HG03103 (cell line): ENCODE data around the gene NUDT16L1.
"Not testable (repeated sequence)": the region's sequence is repeated elsewhere in the genome, so short reads cannot be mapped to it uniquely, and the experiment has no call there.

ENCODE experiments used
- ATAC-seq: cut with Tn5 transposase; IDR thresholded peaks from one replicate; pipeline ENCODE4 v1.9.1; 2021; ENCODE audit warnings: low read depth; ENCODE audit not compliant: unreplicated experiment

NUDT16L1 gene

DNA sequence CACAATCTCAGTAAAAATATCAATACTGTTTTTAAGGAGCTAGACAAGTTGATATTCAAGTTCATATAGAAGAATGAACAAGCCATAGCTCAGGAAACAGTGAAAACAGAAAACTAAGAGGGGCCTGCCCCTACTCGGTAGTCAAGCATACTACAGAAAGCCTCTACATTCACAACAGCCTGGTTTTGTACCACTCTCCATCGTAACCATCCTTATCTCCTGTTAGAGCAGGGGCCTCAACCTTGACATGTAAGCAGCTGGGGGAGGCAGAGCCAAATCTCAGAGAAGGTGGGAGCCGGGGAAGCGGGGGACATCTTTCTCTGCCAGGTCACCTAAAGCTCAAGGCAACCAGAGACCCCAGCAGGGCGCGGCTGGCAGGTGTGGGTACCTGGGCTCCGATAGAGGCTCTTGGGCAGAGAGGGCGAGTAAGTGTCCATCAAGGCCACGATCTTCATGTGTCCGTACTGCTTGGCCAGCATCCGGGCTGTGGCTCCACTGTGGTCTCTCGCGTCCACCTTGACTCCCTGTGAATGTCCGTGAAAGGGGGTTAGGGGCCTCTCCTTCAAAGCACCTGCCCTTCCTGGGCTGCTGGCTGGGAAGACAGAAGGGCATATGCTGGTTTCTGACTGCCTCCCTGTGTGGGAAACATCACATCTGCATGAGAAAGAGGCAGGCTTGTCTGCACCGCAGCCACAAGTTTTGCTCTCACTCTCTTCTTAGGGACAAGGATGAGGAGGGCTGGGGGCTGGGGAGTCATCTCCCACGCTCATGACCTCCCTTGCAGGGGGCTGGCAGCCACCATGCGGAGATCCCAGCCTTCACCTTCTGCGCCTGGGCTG, 20.5 kb downstream of the NUDT16L1 start:
- no peak for ATAC-seq

DNA sequence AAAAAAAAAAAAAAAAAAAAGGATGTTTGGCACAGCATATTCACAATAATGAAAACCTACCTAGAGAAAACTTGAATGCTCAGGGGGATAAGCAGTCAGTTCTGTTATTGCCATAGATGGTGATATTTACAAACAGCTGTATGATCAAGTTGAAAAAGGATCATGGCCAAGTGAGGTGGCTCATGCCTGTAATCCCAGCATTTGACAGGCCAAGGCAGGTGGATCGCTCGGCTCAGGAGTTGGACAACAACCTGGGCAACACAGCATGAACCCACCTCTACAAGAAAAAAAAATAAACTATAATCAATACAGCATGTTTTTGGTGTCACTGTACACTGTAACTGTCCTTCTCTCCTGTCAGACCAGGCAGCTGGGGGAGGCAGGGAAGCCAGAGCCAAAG, 21.6 kb downstream of the NUDT16L1 start:
- ATAC-seq: no peak

DNA sequence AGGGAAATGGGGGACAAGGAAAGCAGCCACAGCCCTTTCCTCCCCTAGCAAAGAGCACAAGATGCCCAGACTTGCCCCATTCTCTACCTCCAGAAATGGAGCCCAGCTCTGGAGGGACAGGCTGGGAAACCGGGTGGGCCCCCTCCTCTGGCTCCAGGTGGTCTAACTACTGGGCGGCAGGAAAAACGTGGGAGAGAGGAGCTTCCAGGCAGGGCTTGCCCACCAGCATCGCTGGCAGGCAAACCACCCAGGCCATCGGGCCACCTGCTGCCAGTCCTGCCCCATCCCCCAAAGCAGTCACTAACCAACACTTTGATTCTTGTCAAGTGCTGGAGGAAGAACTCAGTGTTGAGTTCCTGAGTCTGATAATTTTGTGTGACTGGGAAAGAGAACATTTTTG, 25.1 kb downstream of the NUDT16L1 start:
- no peak for ATAC-seq

- ATAC-seq: no peak
These were observed 29.9 kb downstream of the NUDT16L1 start for GRCh38 chr16:4723071-4723767.

DNA sequence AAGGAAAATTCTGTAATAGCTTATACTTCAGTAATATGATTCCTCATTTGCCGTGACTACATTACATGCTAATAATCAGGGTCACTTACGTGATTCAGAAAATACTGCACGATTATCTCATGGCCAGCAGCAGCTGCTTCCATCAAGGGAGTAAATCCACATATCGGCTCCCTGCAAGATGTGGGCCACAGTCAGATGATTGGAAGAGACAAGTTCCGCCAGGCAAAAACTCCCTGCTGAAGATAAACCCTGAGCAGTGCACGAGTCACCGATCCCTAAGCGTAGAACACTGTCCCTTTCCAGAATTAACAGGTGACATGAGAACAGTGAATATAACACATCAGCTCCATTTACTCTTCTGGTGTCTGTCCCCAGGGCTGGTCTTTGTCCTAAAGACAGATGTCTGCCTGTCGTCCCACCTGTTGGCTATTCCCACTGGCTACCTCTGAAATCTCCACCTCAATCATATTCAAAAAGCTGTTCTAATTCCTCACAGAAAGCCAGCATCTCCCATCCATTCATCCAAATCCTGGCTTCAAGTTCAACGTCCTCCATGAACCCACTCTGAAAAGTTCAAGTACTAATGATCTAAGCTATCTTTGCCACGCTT, 31.4 kb downstream of the NUDT16L1 start:
- ATAC-seq: no peak

DNA sequence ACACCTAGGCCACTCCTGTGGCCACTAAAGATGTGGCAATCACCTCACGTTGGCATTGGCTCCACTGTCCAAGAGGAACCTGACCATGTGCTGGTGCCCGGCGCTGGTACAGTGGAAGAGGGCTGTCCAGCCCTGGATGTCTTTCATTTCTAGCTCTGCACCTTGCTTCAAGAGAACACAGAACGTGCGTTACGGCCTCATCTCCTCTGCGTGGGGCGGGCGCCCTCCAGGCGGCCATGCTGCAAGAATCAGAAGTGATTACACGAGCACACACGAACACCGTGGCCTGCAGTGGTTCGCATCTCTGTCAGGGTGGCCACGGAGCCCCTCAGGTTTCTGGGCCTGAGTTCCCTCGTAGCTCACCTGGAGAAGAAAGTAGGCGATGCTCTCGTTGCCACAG, 33.3 kb downstream of the NUDT16L1 start:
- no peak for ATAC-seq

- ATAC-seq: no peak
These were observed 35.3 kb downstream of the NUDT16L1 start for GRCh38 chr16:4728676-4729075.

DNA sequence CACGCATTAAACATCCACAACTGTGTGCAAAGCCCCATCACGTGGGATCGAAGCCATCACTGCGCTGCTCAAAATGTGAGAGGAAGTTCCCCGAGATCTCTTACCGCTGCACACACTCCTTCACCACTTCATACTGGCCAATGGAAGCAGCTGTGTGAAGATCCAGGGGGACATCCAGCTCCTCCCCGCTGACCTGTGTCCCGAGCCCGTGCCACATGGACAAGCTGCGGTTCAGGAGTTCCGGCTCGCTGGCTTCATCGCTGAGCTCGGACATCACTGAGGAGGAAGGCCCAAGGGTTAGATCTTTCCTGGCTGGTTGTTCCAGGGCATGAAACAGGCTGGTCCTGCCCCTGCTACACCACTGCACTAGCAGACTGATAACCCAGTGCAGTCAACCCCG, 36.5 kb downstream of the NUDT16L1 start:
- ATAC-seq: no peak

GRCh38 chr16:4733211-4733742, 39.9 kb downstream of the NUDT16L1 start:
- ATAC-seq: no peak

DNA sequence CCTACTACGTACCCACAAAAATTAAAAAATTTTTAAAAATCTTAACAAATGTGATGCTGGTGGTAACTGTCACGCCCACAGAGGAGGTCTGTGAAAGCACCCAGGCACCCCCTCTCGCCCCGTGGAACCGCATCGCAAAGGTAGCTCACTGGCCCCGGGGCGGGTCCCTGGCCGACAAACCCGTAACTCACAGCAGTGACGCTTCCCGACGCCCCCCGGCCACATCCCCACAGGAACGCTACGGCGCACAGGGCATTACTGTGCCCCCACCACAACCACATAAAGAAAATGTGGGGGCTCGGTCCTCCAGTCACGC, 40.3 kb downstream of the NUDT16L1 start:
- ATAC-seq: no peak

DNA sequence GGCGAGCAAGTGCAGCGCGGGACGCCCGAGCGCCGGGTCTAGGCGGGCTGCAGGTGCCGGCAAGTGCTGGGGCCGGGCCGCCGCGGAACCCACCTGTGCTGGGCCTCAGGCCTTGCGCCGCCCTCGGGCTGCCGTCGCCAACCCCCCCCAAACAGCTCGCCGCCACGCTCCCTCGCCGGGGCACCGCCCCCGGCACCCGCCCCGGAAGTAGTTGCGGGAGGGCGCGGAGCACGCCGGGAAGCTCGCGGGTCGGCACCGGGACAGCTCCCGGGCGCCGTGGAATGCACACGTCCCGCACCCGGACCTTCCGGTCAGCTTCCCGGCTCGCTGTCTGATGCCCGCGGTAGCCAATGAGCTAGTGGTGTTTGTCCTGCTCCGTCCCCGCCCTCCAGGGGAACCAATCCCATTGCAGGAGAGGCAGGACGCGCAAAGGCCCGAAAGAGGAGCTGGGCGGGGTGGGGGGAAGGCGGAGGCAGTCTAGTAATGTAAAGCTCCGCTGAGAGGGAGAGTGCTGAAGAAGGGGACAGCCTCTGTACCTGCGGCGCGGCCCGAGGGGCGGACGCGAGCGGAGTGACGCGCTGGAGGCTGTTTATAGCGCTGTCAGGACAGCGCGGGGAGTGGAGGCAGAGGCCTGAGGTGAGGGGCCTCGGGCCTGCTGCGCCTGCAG, 40.8 kb downstream of the NUDT16L1 start, which contains the start of the genes ANKS3 and DNAAF8:
ANKS3 (minus strand) TSS at position 209 of the 667 bp plus-strand sequence. CDS start 4,122 bp downstream, outside the sequence.
DNAAF8 (plus strand) TSS at position 475 of the 667 bp plus-strand sequence. CDS start 1,978 bp downstream, outside the sequence.
- peak; percentile 70 for ATAC-seq

- ATAC-seq: peak; percentile 49
These were observed 41.6 kb downstream of the NUDT16L1 start for GRCh38 chr16:4734730-4735535.

- no peak for ATAC-seq
These were observed 43.2 kb downstream of the NUDT16L1 start for GRCh38 chr16:4736546-4736945.

- ATAC-seq: no peak
These were observed 44.2 kb downstream of the NUDT16L1 start for GRCh38 chr16:4737545-4737944.

- ATAC-seq: not testable (repeated sequence)
These were observed 45.0 kb downstream of the NUDT16L1 start for GRCh38 chr16:4738370-4738769.

- no peak for ATAC-seq
These were observed 50.0 kb downstream of the NUDT16L1 start for GRCh38 chr16:4743226-4743878.

DNA sequence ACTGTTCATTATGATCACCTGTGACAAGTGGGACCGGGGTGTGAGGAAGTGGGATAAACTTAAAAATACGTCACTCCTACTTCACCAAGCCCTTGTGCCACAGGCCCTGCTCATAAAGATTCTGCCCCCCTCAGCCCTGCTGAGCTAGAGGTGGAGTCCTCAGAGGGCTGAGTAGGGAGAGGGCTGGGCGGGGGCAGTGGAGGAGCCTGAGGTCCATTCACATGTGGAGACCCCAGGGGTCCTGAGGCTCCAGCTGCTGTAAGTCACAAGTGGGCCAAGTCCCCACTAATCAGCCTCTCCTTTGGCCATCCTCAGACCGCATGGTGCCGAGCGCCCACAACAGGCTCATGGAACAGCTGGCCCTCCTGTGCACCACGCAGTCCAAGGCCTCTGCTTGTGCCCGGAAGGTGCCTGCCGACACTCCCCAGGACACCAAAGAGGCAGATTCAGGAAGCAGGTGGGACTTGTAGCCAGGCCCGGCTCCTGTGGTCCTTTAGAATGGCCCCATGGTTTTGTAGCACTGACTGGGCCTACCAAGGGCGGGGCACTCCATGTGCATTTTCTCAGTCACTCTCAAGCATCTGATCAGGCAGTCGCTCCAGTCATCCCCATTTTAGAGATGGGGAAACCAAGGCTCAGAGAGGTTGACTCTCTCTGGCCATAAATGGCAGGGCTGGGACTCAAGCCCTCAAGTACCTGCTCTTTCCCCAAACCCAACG, 51.4 kb downstream of the NUDT16L1 start:
- no peak for ATAC-seq

DNA sequence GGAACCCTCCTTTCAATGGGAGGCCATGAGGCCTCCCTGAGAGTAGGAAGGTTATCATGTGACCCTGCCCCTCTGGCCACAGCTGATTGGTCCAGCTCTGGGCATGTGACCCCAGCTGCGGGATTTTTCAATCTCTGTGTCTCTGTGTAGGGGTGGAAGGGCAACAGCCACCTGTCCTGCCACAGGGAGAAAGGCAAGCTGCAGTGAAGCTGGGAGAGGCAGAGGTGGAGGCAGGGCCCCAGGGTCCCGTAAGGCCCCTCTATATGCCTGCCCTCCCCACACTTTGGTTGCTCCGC, 51.9 kb downstream of the NUDT16L1 start:
- no peak for ATAC-seq
